Astrocyte of the spinal cord (primary cell): ENCODE measurements around the gene APOBEC3A.

Source experiments
- DNase-seq: peaks from one replicate; pipeline ENCODE4 v3.0.0; 2011; ENCODE audit warnings: low read depth, low spot score
- H3K4me3 ChIP-seq: 2 replicates; pipeline ENCODE4 v1.5.1; 2011; ENCODE audit warnings: low read depth, mild to moderate bottlenecking, low read length, moderate library complexity
- CTCF ChIP-seq: IDR thresholded peaks from 2 replicates; pipeline ENCODE4 v1.5.1; 2012; ENCODE audit warnings: low read depth, mild to moderate bottlenecking, low read length, inconsistent platforms
- in situ Hi-C: cut with HindIII; loops from 2 replicates; pipeline ENCODE4 v1.10.0; 2017; ENCODE audit warnings: low sequenced_read_pairs

The APOBEC3A gene

GRCh38 chr22:38957046-38957770 lies at the start of gene APOBEC3A:
TSS of gene APOBEC3A (plus strand) at chr22:38957609. CDS start at chr22:38957692, 83 bp downstream.
- no peak for DNase-seq
- no peak for TF ChIP-seq CTCF

GRCh38 chr22:38907767-38908166 lies 49.6 kb upstream of the APOBEC3A start:
- DNase-seq, result no peak
- no peak for TF ChIP-seq CTCF
- no peak overlapping the region for H3K4me3 ChIP-seq
- in situ Hi-C loops, result no loop called here

More at GRCh38 chr22:38957046-38957770, at the start of gene APOBEC3A:
- H3K4me3 ChIP-seq, result no peak within 1 kb of the TSS
- in situ Hi-C loops, result no loop called here

DNA sequence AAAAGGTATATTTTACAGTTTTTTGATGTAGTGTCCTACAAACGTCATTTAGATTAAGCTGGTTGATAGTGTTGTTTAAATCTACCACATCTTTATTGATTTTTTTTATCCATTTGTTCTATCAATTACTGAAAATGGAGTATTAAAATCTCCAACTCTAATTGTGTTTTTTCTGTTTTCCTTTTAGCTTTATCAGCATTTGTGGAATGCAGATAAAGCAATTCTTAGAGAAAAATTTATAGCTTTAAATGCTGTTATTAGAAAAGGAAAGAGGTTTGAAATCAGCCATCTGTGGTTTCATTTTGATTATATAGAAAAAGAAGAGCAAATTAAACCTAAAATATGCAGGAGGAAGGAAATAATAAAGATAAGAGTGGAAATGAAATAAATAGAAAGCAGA lies 46.0 kb upstream of the APOBEC3A start:
- TF ChIP-seq CTCF, result no peak
- in situ Hi-C loops, result no loop called here
- no peak for DNase-seq
- H3K4me3 ChIP-seq, result no peak overlapping the region

GRCh38 chr22:38919631-38920190 lies 37.7 kb upstream of the APOBEC3A start:
- in situ Hi-C loops, result no loop called here
- no peak overlapping the region for H3K4me3 ChIP-seq
- no peak for DNase-seq
- no peak for TF ChIP-seq CTCF

DNA sequence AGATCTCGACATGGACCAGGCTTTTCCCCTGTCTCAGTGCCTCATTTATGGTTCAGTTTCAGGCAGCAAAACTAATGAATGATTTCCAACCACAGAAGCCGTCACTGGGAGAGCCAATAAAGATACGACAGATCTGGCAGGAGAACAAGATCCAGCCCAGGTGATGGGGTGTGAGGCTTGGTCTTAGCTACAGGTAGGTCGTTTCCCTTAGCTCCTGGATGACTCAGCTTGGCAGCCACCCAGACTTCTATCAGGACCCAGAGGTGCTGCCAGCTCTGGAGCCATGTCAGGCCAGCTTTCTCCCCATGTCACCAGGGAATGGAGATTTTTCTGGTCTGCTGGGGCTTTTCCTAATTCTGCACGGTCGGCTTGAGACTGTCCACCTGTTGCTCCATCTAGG lies 36.3 kb upstream of the APOBEC3A start:
- no peak for DNase-seq
- in situ Hi-C loops, result no loop called here

GRCh38 chr22:38921806-38922205 lies 35.6 kb upstream of the APOBEC3A start:
- in situ Hi-C loops, result no loop called here
- no peak for TF ChIP-seq CTCF
- no peak overlapping the region for H3K4me3 ChIP-seq
- no peak for DNase-seq

More for the DNA sequence above, 36.3 kb upstream of the APOBEC3A start:
- no peak for TF ChIP-seq CTCF
- no peak overlapping the region for H3K4me3 ChIP-seq
